ENCODE data around the gene CD3E. TPM values are rescaled to one million over a fixed set of nuclear protein-coding genes. Genes with fewer than 3 reads are reported as not detected.

Gene CD3E
- total and polyA plus RNA-seq, 2 of the 13 experiments (the other 11 are each of a cell fraction or from before 2014, with no cell fraction given) = not detected

- TF ChIP-seq PRDM15 (CRISPR knock-in tag; IDR thresholded peaks at IDR 0.05) (0 out of 2 replicates have a peak, but pooled peaks have one; percentile 19), KMT2B (CRISPR knock-in tag; IDR thresholded peaks at IDR 0.05) (0 out of 2 replicates have a peak, but pooled peaks have one; percentile 27), PRMT3 (CRISPR knock-in tag; IDR thresholded peaks at IDR 0.05; ENCODE audit: borderline replicate concordance, low read depth) (no peak), ZNF383 (CRISPR knock-in tag; IDR thresholded peaks at IDR 0.05; ENCODE audit: borderline replicate concordance) (no peak), ZKSCAN1 (IDR thresholded peaks at IDR 0.05; ENCODE audit: low read length) (no peak), ZFP91 (CRISPR knock-in tag; IDR thresholded peaks at IDR 0.05; ENCODE audit: borderline replicate concordance) (peak; percentile 74; the same call in 1 of the 2 replicates), TBL1XR1 (IDR thresholded peaks at IDR 0.05; ENCODE audit: borderline replicate concordance, low read length, partially characterized antibody) (no peak), CENPBD1 (CRISPR knock-in tag; IDR thresholded peaks at IDR 0.05; ENCODE audit: borderline replicate concordance, low read depth) (no peak), PBX3 (CRISPR knock-in tag; IDR thresholded peaks at IDR 0.05; ENCODE audit: borderline replicate concordance) (no peak), WIZ (CRISPR knock-in tag; IDR thresholded peaks at IDR 0.05) (0 out of 2 replicates have a peak, but pooled peaks have one; percentile 38), HOXA5 (CRISPR knock-in tag; IDR thresholded peaks at IDR 0.05) (no peak), ADNP (CRISPR knock-in tag; IDR thresholded peaks at IDR 0.05) (no peak), POLR2G (IDR thresholded peaks at IDR 0.05; ENCODE audit: low read depth, low read length) (peak; percentile 67), ZNF329 (CRISPR knock-in tag; IDR thresholded peaks at IDR 0.05; ENCODE audit: low read depth) (no peak), ZNF616 (CRISPR knock-in tag; IDR thresholded peaks at IDR 0.05; ENCODE audit: low read depth) (no peak), RNF219 (CRISPR knock-in tag; IDR thresholded peaks at IDR 0.05) (no peak), ZNF564 (CRISPR knock-in tag; IDR thresholded peaks at IDR 0.05) (peak; percentile 74; the same call in 1 of the 2 replicates), ZNF850 (CRISPR knock-in tag; conservative IDR thresholded peaks at IDR 0.05) (no peak), KDM1A (CRISPR knock-in tag; IDR thresholded peaks at IDR 0.05) (no peak), MEF2D (CRISPR knock-in tag; IDR thresholded peaks at IDR 0.05) (no peak; the same call in 1 of the 2 replicates)
Measured at GRCh38 chr11:118263695-118264568, 40.6 kb upstream of the CD3E start, which contains the start of gene MPZL2 (continued).
